Thoracic aorta (tissue), 2 donors: Measurements from ENCODE around the gene PVR. TPM values are rescaled to one million over a fixed set of nuclear protein-coding genes. Genes with fewer than 3 reads are reported as not detected.

Experiments used
- ATAC-seq: fragments of 150-250 bp; one replicate; pipeline ENCODE4 v1.8.0; 2017; ENCODE audit warnings: low read depth; ENCODE audit not compliant: insufficient number of reproducible peaks, low FRiP score
- DNase-seq: peaks from one replicate; pipeline ENCODE4 v3.0.0-alpha.2; 2020; ENCODE audit warnings: low spot score
- H3K27ac ChIP-seq, 2 donors: fragments of 200-600 bp; sonication (generic); 1 replicate in 1 of 2; 2 replicates in 1 of 2; pipeline ENCODE4 v1.5.1; 2016; ENCODE audit warnings: mild to moderate bottlenecking in 2 of 2, moderate library complexity in 2 of 2
- H3K27me3 ChIP-seq: fragments of 200-600 bp; sonication (generic); replicated peaks from 2 replicates; pipeline ENCODE4 v1.6.0; 2016; ENCODE audit warnings: mild to moderate bottlenecking; ENCODE audit not compliant: insufficient read depth
- H3K36me3 ChIP-seq: fragments of 200-600 bp; sonication (generic); one replicate; pipeline ENCODE4 v1.5.1; 2016
- H3K4me1 ChIP-seq, 2 donors: fragments of 200-600 bp; sonication (generic); 1 replicate in 1 of 2; 2 replicates in 1 of 2; pipeline versions ENCODE4 v1.5.1 to v1.6.0; 2016; ENCODE audit warnings: low read depth in 2 of 2, mild to moderate bottlenecking in 1 of 2; ENCODE audit not compliant: control insufficient read depth in 1 of 2
- H3K4me3 ChIP-seq: fragments of 200-600 bp; sonication (generic); 2 replicates; pipeline ENCODE4 v1.5.1; 2016; ENCODE audit warnings: mild to moderate bottlenecking
- H3K9me3 ChIP-seq: fragments of 200-600 bp; sonication (generic); 2 replicates; pipeline ENCODE4 v1.5.1; 2016
- CTCF ChIP-seq: fragments of 200-600 bp; sonication (generic); IDR thresholded peaks from one replicate; pipeline ENCODE4 v1.5.1; 2019; ENCODE audit warnings: antibody characterized with exemption
- total RNA-seq, 2 donors: library from RNA; depleted of rRNA; stranded (reverse); fragments of >200 nt; gene quantifications; one replicate each; pipeline versions ENCODE4 v1.1.0 to v1.2.3, GENCODE V29; 2016

PVR gene
- total RNA-seq = 100 to 1,000 TPM in 1 of 2 donors, 10 to 100 TPM in 1; 59.7 to 102 TPM

GRCh38 chr19:44643605-44644401 is at the start of gene PVR:
PVR (plus strand) TSS chr19:44643910; CDS start chr19:44644097, 187 bp downstream.
- peaks cover 3 to 22% of the 10 kb centered on the region in 2 donors for H3K4me1 ChIP-seq
- DNase-seq = peak; percentile 26
- H3K36me3 ChIP-seq = no peaks in the 10 kb centered on the region
- H3K4me3 ChIP-seq = peak within 1 kb of the TSS; percentile 80
- H3K27ac ChIP-seq = peak within 1 kb of the TSS; percentile 76
- TF ChIP-seq CTCF = no peak
- peak; percentile 68 for ATAC-seq
- no peaks in the 10 kb centered on the region for H3K9me3 ChIP-seq
- no peaks in the 10 kb centered on the region for H3K27me3 ChIP-seq

- Histone ChIP-seq H3K36me3 (no peaks in the 10 kb centered on the region), H3K4me3 (no peak overlapping the region), H3K27ac (no peak overlapping the region), H3K4me1 (no peaks in the 10 kb centered on the region), H3K9me3 (no peaks in the 10 kb centered on the region), H3K27me3 (no peaks in the 10 kb centered on the region)
- no peak for DNase-seq
- TF ChIP-seq CTCF = no peak
- ATAC-seq = no peak
These were observed 47.1 kb upstream of the PVR start for GRCh38 chr19:44596428-44597130.

- Histone ChIP-seq H3K27me3 (no peaks in the 10 kb centered on the region), H3K9me3 (no peaks in the 10 kb centered on the region), H3K36me3 (no peaks in the 10 kb centered on the region), H3K27ac (no peak overlapping the region), H3K4me3 (no peak overlapping the region), H3K4me1 (no peaks in the 10 kb centered on the region)
- DNase-seq (no peak), ATAC-seq (no peak)
- no peak for TF ChIP-seq CTCF
These were observed 46.6 kb upstream of the PVR start for GRCh38 chr19:44597131-44597491.

GRCh38 chr19:44598355-44598754 is 45.4 kb upstream of the PVR start:
- Histone ChIP-seq H3K27me3 (no peaks in the 10 kb centered on the region), H3K36me3 (no peaks in the 10 kb centered on the region), H3K9me3 (no peaks in the 10 kb centered on the region), H3K4me1 (peaks cover 0 to 5% of the 10 kb centered on the region in 2 donors), H3K4me3 (no peak overlapping the region), H3K27ac (no peak overlapping the region)
- no peak for TF ChIP-seq CTCF
- DNase-seq (no peak), ATAC-seq (no peak)

GRCh38 chr19:44598880-44599279 is 44.8 kb upstream of the PVR start:
- Histone ChIP-seq H3K4me3 (no peak overlapping the region), H3K27me3 (no peaks in the 10 kb centered on the region), H3K27ac (no peak overlapping the region), H3K36me3 (no peaks in the 10 kb centered on the region), H3K9me3 (no peaks in the 10 kb centered on the region), H3K4me1 (peaks cover 5 to 10% of the 10 kb centered on the region in 2 donors)
- no peak for DNase-seq
- ATAC-seq = no peak
- TF ChIP-seq CTCF = no peak
